Neural progenitor cell (in vitro differentiated cells): ENCODE measurements around the gene APOC3. TPM values are rescaled to one million over a fixed set of nuclear protein-coding genes. Genes with fewer than 3 reads are reported as not detected.

Experiments used
- DNase-seq: peaks from one replicate; pipeline ENCODE4 v3.0.0-alpha.2; 2016; ENCODE audit warnings: low spot score
- H2AFZ ChIP-seq: fragments of 200-600 bp; sonication (generic); replicated peaks from 2 replicates; pipeline ENCODE4 v1.6.1; 2016; ENCODE audit warnings: antibody characterized with exemption
- H3F3A ChIP-seq: fragments of 200-600 bp; sonication (generic); 2 replicates; pipeline ENCODE4 v1.6.1; 2016; ENCODE audit warnings: antibody characterized with exemption, low read depth
- H3K27ac ChIP-seq: fragments of 200-600 bp; sonication (generic); 2 replicates; pipeline ENCODE4 v1.5.1; 2016; ENCODE audit warnings: mild to moderate bottlenecking
- H3K27me3 ChIP-seq: fragments of 200-600 bp; sonication (generic); 2 replicates; pipeline ENCODE4 v1.6.1; 2016; ENCODE audit warnings: mild to moderate bottlenecking, moderate library complexity
- H3K36me3 ChIP-seq: fragments of 200-600 bp; sonication (generic); 2 replicates; pipeline ENCODE4 v1.5.1; 2016
- H3K4me1 ChIP-seq: fragments of 200-600 bp; sonication (generic); 2 replicates; pipeline ENCODE4 v1.6.1; 2016; ENCODE audit warnings: mixed run types
- H3K4me2 ChIP-seq: fragments of 200-600 bp; sonication (generic); 2 replicates; pipeline ENCODE4 v1.6.1; 2016
- H3K4me3 ChIP-seq: fragments of 200-600 bp; sonication (generic); 2 replicates; pipeline ENCODE4 v1.5.1; 2016
- H3K79me2 ChIP-seq: fragments of 200-600 bp; sonication (generic); 2 replicates; pipeline ENCODE4 v1.6.1; 2016; ENCODE audit warnings: low read depth
- H3K9ac ChIP-seq: fragments of 200-600 bp; sonication (generic); 2 replicates; pipeline ENCODE4 v1.6.1; 2016
- H3K9me3 ChIP-seq: fragments of 200-600 bp; sonication (generic); 2 replicates; pipeline ENCODE4 v1.5.1; 2016; ENCODE audit warnings: low read depth
- H4K20me1 ChIP-seq: fragments of 200-600 bp; sonication (generic); 2 replicates; pipeline ENCODE4 v1.6.1; 2016; ENCODE audit warnings: low read depth
- H3K27ac Mint-ChIP-seq: 3 replicates; pipeline ENCODE4 v1.8.0; 2021; ENCODE audit warnings: mixed read lengths
- H3K27me3 Mint-ChIP-seq: 2 replicates; pipeline ENCODE4 v1.8.0; 2022; ENCODE audit warnings: low read depth, mild to moderate bottlenecking, inconsistent platforms, moderate library complexity, mixed read lengths; ENCODE audit not compliant: insufficient read depth
- H3K36me3 Mint-ChIP-seq: 3 replicates; pipeline ENCODE4 v1.8.0; 2021; ENCODE audit warnings: mixed read lengths
- H3K4me1 Mint-ChIP-seq: 3 replicates; pipeline ENCODE4 v1.8.0; 2021; ENCODE audit warnings: mixed read lengths
- H3K4me3 Mint-ChIP-seq: 3 replicates; pipeline ENCODE4 v1.8.0; 2021; ENCODE audit warnings: mild to moderate bottlenecking, moderate library complexity, mixed read lengths
- H3K9me3 Mint-ChIP-seq: 3 replicates; pipeline ENCODE4 v1.8.0; 2020; ENCODE audit warnings: mixed read lengths
- EZH2 ChIP-seq: fragments of 200-600 bp; sonication (generic); IDR thresholded peaks from 2 replicates; pipeline ENCODE4 v1.6.1; 2017; ENCODE audit warnings: antibody characterized with exemption, mild to moderate bottlenecking, moderate library complexity
- EZH2phosphoT487 ChIP-seq: fragments of 200-600 bp; sonication (generic); IDR thresholded peaks from 2 replicates; pipeline ENCODE4 v1.6.1; 2017; ENCODE audit warnings: antibody characterized with exemption
- total RNA-seq: library from RNA; depleted of rRNA; stranded (reverse); fragments of >200 nt; gene quantifications from 2 replicates; pipeline ENCODE4 v1.2.3, GENCODE V29; 2015; ENCODE audit warnings: low replicate concordance
- TF ChIP-seq, protein P1 (sequence below): fragments of 200-600 bp; sonication (generic); IDR thresholded peaks from 2 replicates; pipeline ENCODE4 v1.5.1; 2017; ENCODE audit warnings: antibody characterized with exemption, mild to moderate bottlenecking

Gene APOC3
- total RNA-seq, 1 donor from 2014 or later = not detected

DNA sequence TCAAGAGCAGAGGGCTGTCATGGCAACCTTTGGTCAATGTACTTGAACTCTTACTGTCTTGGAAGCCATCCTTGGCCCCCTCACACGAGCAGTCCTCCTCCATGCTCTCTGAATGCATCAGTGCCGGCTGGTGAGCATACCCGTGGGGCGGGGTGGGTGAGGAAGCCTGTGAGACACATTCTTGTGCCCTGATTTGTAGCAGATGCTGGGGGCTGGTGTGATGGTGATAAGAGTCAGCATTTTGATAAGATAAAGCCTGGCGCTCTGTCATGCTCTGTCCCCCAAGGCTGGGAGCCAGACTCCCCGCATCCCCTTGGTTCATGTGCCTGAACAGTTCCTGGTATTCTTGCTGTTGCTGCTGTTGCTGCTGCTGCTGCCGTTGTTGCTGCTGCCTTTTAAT lies 28.2 kb downstream of the APOC3 start:
- Histone ChIP-seq H4K20me1 (no peaks in the 10 kb centered on the region), H3K27ac (no peak overlapping the region), H3K4me3 (no peak overlapping the region), H3K27me3 (no peaks in the 10 kb centered on the region), H3F3A (no peaks in the 10 kb centered on the region), H3K36me3 (peaks cover 5% of the 10 kb centered on the region), H3K79me2 (no peaks in the 10 kb centered on the region), H3K9me3 (no peaks in the 10 kb centered on the region), H3K4me1 (no peaks in the 10 kb centered on the region), H3K9ac (no peak overlapping the region), H3K4me2 (no peak overlapping the region), H2AFZ (no peak overlapping the region)
- no peak overlapping the region for H3K4me3 Mint-ChIP-seq
- peaks cover 2% of the 10 kb centered on the region for H3K27me3 Mint-ChIP-seq
- peaks cover 40% of the 10 kb centered on the region for H3K36me3 Mint-ChIP-seq
- H3K4me1 Mint-ChIP-seq = no peaks in the 10 kb centered on the region
- no peak for DNase-seq
- no peaks in the 10 kb centered on the region for H3K9me3 Mint-ChIP-seq
- TF ChIP-seq, protein P1, sequence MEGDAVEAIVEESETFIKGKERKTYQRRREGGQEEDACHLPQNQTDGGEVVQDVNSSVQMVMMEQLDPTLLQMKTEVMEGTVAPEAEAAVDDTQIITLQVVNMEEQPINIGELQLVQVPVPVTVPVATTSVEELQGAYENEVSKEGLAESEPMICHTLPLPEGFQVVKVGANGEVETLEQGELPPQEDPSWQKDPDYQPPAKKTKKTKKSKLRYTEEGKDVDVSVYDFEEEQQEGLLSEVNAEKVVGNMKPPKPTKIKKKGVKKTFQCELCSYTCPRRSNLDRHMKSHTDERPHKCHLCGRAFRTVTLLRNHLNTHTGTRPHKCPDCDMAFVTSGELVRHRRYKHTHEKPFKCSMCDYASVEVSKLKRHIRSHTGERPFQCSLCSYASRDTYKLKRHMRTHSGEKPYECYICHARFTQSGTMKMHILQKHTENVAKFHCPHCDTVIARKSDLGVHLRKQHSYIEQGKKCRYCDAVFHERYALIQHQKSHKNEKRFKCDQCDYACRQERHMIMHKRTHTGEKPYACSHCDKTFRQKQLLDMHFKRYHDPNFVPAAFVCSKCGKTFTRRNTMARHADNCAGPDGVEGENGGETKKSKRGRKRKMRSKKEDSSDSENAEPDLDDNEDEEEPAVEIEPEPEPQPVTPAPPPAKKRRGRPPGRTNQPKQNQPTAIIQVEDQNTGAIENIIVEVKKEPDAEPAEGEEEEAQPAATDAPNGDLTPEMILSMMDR = no peak
- no peak for TF ChIP-seq EZH2phosphoT487
- H3K27ac Mint-ChIP-seq = no peak overlapping the region

DNA sequence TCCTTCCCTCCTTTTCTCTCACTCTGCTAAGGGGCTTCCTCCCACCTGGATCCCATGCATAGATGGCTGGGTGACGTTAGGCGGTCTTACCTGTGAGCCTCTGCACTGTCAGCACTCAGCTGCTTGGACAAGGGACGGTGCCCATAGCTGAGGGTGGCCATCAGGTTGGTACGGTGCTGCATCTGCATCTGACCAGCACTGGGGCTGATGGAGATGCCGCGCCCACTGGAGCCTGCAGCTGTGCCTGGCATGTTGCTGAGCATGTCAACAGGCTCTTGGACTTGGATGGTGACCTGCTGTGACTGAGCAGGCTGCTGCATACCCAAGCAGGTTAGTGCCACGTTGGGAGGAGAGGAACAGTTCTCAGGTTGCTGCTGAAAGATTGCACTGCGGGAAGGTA lies 29.5 kb downstream of the APOC3 start:
- Histone ChIP-seq H3K27me3 (no peaks in the 10 kb centered on the region), H3F3A (no peaks in the 10 kb centered on the region), H3K27ac (no peak overlapping the region), H3K79me2 (no peaks in the 10 kb centered on the region), H3K4me1 (no peaks in the 10 kb centered on the region), H3K4me2 (no peak overlapping the region), H3K36me3 (peaks cover 5% of the 10 kb centered on the region), H4K20me1 (no peaks in the 10 kb centered on the region), H3K9ac (no peak overlapping the region), H2AFZ (no peak overlapping the region), H3K4me3 (no peak overlapping the region), H3K9me3 (no peaks in the 10 kb centered on the region)
- Mint-ChIP-seq H3K36me3 (peaks cover 46% of the 10 kb centered on the region), H3K4me1 (no peaks in the 10 kb centered on the region), H3K27ac (no peak overlapping the region), H3K27me3 (peaks cover 2% of the 10 kb centered on the region), H3K4me3 (no peak overlapping the region), H3K9me3 (no peaks in the 10 kb centered on the region)
- TF ChIP-seq EZH2 = no peak
- TF ChIP-seq, protein P1 = no peak
- TF ChIP-seq EZH2phosphoT487 = no peak
- DNase-seq = no peak

GRCh38 chr11:116860303-116860702 lies 30.6 kb downstream of the APOC3 start:
- Histone ChIP-seq H3F3A (no peaks in the 10 kb centered on the region), H2AFZ (no peak overlapping the region), H3K4me3 (no peak overlapping the region), H3K4me1 (no peaks in the 10 kb centered on the region), H3K9me3 (no peaks in the 10 kb centered on the region), H3K4me2 (no peak overlapping the region), H3K9ac (no peak overlapping the region), H3K36me3 (peaks cover 5% of the 10 kb centered on the region), H3K27ac (no peak overlapping the region), H3K79me2 (no peaks in the 10 kb centered on the region), H4K20me1 (no peaks in the 10 kb centered on the region), H3K27me3 (no peaks in the 10 kb centered on the region)
- no peaks in the 10 kb centered on the region for H3K4me1 Mint-ChIP-seq
- no peak for DNase-seq
- H3K27ac Mint-ChIP-seq = no peak overlapping the region
- H3K4me3 Mint-ChIP-seq = no peak overlapping the region
- no peaks in the 10 kb centered on the region for H3K9me3 Mint-ChIP-seq
- H3K27me3 Mint-ChIP-seq = peaks cover 2% of the 10 kb centered on the region
- no peak for TF ChIP-seq EZH2
- TF ChIP-seq, protein P1 = no peak
- no peak for TF ChIP-seq EZH2phosphoT487
- peaks cover 41% of the 10 kb centered on the region for H3K36me3 Mint-ChIP-seq

GRCh38 chr11:116861539-116861938 lies 31.8 kb downstream of the APOC3 start:
- TF ChIP-seq EZH2phosphoT487 (no peak), EZH2 (no peak)
- TF ChIP-seq, protein P1 = no peak
- H3K27ac ChIP-seq = no peak overlapping the region
- H3F3A ChIP-seq = no peaks in the 10 kb centered on the region
- no peaks in the 10 kb centered on the region for H3K79me2 ChIP-seq
- no peak overlapping the region for H3K9ac ChIP-seq
- no peak overlapping the region for H3K4me2 ChIP-seq
- no peaks in the 10 kb centered on the region for H3K27me3 ChIP-seq
- peaks cover 5% of the 10 kb centered on the region for H3K36me3 ChIP-seq
- no peaks in the 10 kb centered on the region for H3K9me3 ChIP-seq
- no peaks in the 10 kb centered on the region for H3K4me1 Mint-ChIP-seq
- H3K27me3 Mint-ChIP-seq = peaks cover 2% of the 10 kb centered on the region
- H2AFZ ChIP-seq = no peak overlapping the region
- H4K20me1 ChIP-seq = no peaks in the 10 kb centered on the region
- no peak overlapping the region for H3K27ac Mint-ChIP-seq
- H3K36me3 Mint-ChIP-seq = peaks cover 34% of the 10 kb centered on the region
- no peak overlapping the region for H3K4me3 Mint-ChIP-seq
- DNase-seq = no peak
- H3K4me3 ChIP-seq = no peak overlapping the region
- no peaks in the 10 kb centered on the region for H3K9me3 Mint-ChIP-seq
- H3K4me1 ChIP-seq = no peaks in the 10 kb centered on the region
